ENCODE data around the gene ARHGAP15.
A peak's percentile ranks its signal among the peaks of the same experiment; 100 is the strongest.

ARHGAP15 gene

DNA sequence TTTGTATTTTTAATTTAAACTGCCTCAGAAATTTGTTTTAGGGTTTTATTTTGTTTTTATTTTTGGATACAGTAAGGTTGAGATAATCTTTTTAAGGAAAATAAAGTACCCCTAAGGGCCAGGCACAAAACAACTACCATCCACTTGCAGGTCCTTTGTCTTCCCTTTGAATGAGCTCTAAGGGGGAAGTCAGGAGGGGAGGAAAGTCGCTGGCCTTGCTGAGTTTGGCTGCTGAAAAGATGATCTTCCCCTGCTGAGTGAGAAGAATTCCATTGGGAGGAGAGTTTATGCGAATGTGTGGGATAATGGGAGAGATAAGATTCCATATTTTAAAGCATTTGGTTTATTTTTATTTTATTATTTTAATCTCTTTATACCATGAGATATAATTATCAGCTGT is 100.7 kb downstream of the ARHGAP15 start:
- no peak for DNase-seq

DNA sequence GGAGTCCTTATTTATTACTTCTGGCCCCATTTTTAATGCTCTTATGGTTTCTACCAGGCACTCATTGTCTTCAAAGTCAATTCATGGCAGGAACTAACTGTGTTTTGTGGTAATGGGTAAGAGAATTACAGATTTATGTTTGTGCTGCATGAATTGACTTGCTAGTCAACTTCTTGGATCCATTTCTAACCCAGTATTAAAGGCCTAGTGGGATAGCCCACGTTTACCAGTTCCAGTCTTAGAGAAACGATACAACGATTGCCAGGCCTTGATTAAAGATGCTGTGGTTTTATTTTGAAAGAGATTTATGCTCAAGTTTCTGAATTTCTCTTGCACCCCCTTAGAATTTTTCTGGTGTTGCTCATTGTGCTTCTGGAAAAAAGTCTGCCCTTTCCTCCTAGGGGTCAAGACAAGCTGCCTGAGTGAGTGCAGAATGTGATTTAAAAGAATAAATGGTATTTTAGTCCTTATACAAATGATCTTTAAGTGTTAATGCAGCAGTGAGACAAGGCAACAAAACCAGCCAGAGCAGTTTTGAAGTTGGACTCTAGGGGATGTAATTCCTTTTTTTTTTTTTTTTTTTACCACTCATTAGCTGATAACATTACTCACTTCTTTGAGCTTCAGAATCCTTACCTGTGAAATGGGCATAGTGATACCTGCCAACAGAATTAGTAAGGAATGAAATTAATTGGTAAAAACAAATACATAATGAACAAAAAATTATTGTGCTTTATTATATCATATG is 101.5 kb downstream of the ARHGAP15 start:
- no peak for DNase-seq

DNA sequence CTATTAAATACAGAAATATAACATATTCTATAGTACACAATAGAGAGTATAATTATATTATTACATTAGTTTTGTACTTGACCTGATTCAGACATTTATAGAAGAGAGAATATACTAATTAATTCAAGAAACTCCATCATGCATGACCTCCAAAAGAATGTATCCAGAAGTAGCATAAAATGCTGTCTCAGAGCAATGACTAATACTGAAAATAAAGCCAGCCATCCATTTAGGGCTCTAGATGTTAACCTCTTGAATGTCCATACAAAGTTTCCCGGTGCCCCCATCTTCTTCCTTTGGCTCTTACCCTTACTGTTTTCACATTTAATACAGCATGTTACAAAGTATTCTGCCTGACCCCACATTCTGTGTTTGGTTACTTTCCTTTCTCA is 102.0 kb downstream of the ARHGAP15 start:
- DNase-seq = no peak

DNA sequence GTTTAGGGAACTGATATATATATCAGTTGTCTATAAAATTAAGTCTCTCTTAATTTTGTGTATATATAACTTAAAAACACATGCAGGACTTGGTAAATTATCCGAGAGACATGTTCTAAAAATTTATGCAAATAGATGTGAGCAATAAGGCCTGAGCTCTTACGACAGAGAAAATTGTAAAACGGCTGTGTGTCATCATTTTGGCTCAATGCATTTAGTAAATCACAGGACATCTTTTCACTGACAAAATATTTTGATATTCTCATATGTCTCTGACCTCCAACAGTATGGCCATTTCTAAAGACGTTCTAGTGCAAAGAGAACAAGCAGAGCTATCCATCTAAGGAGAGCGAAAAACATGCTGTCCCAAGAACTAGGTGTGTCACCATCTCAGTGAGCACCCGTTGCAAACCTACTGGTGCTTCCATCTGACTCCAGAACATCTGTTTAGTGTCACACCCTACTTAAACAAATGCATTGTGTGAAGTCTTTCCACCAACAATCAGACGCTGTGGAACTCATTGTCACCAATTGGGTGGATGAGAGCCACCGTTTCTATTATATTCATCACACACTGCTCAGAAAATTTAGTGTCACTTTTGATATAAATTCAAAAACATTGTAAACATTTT is 108.0 kb downstream of the ARHGAP15 start:
- DNase-seq = no peak

DNA sequence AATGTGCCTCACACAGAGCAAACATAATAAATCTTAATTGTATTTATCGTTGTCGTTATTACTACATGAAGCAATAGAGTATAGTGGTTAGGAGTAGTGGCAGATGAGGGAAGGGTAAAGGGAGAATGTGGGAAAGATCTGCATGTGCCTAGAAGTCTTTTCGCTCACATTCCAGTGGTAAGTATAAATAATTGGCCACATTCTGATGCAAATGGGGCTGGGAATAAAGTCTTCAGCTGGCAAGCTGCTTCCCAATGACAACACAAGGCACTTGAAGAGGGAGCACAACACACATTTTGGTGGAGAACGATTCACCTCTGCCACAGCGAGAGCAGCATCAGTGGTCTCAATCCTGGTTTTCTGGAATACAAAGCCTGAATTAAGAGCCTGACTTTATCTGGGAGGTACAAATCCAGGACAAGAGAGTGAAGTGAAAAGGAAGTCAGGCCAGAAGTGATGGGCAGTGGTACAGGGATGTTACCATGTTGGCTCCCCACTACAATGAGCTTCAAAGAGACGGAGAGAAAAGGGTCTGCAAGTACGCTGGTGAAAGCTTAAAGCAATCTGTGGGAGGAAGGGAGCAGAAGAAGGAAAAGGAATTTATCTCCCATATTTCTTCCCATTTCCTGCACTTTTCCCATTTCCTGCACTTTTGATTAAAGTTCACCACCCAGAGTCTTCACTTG is 112.3 kb downstream of the ARHGAP15 start:
- no peak for DNase-seq

DNA sequence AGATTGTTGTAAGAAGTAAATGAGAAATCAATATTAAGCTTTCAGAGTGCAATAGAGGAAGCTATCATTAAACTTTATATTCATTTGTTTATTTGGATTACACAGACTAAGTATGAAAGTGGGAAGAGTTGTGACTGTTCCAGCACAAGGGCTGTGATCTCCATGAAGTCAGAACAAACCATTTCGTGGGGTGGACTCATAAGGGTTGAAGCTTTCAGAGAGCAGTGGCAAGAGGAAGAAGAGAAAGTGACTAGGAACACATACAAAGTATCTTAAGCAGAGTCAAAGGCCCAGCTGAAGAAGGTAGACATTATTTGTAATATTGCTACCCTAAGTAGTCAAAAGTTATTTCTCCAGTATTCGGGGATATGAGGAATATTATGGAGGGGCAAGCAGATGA is 117.0 kb downstream of the ARHGAP15 start:
- no peak for DNase-seq

DNA sequence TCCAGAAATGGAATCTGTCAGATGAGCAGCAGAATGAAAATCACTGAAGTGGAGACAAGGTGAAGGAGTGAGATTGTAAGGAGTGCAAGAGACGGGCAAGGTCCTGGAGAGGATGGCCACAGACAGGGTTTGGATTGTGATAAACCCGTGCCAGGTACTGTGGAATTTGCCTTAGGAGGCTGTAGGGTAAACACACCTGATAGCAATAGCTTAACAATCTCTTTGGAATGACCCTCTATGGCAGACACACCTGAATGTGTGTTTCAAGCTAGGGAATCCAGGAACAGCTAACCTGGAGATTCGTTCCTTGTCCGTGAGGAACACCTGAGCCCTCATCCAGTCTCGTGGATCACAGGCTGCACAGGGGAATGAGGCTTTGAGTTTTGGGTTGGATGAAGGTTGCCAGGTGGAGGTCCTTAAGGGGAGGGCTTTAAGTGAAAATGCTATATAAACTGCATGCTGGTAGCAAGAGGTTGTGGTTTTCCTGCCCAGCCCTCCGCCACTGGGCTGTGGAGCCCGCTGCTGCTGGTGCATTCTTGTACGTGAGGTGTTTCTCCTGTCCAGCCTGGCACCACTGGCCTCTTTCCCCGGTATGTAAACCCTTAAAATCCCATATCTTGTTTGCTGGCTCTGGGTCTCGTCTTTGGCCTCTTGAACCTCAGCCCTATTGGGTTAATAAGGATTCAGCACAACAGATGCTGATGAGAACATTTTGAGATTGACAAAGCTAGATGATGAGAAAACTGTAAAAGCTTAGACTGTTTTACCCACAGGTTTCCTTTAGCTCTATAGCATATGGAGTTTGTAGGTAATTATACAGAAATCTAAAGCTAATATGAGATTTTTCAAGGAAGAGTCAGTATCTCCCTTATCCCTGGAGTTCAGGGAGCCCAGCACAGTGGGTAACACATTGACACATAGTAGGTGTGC is 117.9 kb downstream of the ARHGAP15 start:
- DNase-seq = peak; percentile 2 to 50

DNA sequence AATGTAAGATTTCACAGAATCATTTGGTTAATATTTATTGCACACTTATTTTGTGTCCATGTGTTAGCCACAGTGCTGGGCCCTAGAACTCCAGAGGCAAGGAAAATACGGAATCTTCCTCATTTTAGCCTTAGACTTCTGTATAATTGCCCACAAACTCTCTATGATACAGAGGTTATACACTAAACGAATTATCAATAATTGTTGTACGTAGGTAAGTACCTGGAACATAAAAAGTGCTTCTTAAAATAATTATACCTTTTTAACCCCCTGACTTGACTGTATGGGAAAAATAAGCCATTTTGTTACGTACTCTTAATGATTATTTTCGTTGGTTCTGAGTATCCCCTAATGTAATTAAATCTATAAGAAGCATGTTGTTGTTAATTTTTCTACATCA is 119.4 kb downstream of the ARHGAP15 start:
- DNase-seq = no peak

DNA sequence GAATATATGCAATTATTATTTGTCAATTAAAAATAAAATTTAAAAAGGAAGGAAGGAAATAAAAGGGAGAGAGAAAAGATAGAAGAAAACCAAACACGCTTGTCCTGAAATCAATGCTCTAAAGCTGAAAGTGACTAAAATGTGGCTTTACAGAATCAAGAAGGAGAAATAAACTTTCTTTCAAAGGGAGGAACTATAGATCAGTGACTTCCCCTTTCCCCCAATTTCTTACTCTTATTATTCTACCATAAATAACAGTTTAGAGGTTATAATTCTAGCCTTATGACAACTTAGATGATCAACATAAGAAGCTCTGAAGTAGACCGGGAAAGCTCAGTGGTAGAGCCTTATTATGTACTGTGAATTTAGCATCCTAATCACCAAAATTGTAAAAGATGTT is 122.5 kb downstream of the ARHGAP15 start:
- no peak for DNase-seq

DNA sequence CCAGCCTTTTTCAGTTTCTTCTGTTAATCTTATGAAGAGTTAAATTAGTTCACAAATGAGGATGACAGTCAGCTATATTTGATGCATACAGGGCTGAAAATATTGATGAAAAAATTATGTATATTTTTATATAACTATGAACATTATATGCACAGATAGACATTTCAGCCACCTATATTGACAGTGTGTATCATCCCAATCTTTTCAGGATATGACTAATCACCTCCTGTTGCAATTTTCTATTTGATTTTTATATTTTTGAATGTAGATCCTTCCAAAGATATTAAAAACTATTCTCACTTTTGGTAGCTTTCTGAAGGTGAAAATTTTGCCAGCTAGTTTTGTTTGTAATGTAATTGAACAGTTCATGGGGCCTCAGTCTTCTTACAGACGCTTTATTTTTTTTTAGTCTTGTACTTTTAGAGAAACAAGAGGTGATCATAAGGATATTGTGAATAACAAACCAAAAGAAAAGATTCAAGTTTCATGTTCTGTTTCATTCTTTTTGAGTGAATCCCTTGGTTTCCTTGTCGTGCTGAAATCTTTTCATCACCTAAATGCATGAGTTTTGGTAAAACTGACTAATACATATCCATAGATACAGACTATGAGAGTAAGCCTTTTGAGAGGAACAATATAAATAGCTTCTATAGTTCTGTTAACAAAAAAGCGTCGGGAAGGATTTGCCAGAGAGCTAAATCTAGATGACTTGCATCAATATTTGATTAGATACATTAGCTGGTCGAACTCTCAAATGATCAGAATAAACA is 123.1 kb downstream of the ARHGAP15 start:
- DNase-seq = no peak

DNA sequence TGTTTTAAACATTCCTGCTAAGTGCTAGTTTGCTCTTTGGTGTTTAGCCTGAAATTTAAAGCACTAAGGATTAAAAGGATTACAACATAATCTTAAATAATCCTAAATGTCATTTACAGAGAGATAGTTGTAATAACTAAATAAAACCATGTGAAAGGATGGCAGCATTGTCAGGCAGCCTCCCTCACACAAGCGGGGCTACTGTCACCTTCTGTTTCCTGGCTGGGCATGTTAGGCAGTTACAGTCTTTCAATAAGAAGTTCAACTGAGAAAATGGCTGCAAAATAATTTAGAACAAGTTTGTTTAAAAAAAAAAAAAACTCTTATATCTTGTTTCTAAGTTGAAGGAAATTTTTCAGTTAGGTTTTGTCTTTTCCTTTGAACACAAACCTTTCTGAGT is 124.9 kb downstream of the ARHGAP15 start:
- peak; percentile 4 to 51 for DNase-seq

DNA sequence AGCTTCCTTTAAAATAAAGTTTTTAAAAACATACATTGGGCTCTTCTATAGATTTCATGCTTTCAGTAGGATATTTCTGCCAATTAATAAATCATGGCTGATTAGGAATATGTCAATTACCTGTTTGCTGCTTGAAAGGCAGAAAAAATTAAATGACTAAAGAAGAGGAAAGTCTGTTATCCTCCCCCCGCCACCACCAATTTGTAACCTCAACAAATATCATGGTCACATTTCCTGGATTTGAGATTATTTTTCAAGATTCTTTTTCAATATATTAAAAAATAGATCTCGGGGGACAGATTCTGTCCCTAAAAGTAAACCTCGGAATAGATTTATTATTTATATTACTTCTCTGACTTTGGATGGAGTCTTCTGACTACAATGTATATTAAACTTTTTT is 125.9 kb downstream of the ARHGAP15 start:
- no peak for DNase-seq

DNA sequence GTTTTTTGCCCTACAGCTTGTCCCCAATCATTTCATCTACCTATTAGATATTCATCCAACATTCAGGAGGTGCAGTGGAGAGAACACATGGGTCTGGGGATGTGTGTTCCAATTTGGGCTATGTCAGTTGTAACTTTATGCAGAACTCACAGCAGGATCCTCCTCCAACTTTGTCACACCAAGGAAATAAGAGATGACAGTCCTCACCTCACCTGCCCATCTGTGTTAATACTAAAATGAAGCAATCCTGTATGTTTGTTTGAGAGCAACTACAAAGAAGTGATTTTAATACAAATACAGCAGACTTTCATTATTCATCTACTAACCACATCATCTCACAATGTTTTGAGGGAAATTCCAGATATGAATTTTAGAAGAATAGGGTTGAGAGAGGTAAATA is 126.7 kb downstream of the ARHGAP15 start:
- peak in 1 of 2 donors; percentile 46 for DNase-seq

DNA sequence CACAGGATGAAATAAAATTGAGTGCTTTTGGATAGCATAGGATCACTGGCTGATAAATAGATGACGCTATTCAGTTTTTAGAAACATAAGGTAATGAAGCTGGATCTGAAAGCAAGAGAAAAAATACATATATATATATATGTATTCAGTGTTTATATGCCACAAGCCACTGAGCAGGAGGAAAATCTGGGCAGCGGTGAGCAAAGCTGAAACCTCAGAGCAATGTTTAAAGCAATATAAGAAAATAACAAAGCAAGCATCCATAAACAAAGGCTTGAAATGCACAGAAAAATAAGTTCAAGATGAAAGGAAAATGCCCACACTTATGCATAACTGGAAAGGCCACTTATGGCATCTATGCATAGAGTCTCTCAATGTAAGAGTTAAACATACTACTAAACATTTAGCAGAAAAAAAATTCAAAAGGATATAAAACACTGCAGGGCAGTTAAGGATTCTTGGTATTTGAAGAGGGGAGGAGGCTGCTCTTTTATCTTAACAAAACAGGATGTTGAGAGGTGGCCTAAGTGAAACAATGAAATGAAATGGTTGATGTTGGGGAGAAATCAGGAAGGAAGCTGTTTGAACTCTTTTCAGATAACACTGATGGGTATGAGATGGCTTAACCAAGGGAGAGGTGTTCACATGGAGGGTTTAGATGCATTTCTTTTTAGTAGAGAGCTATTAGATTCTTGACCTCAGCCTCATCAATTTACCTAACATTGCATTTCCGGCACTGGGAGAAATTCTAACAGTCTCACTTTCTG is 129.1 kb downstream of the ARHGAP15 start:
- peak in 1 of 2 donors; percentile 64 for DNase-seq

DNA sequence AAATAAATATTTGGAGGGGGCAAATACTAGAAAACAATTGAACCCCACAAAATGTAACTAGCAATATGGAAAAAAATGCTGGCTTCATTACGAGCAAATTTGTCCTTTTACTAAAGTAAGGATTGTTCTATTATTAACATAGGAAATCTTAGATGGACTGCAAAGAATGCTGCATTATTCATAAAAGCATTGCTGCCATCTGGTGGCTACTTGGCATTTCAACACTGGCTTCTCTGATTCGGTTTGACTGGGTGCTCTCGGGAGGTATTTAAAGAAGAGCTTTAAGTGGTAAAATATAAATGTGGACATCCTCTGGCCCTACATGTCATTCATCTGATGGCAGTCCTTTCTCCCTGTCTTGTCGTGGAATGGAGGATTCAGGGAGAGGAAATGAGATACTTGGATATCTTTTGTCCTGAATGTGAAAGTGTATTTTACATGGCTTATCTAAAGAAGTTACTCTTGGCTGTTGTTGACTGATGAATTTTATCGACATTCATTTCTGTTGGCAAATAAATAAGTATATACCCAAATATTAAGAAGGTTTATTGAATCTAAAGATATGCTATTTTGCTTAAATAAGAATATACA is 130.2 kb downstream of the ARHGAP15 start:
- DNase-seq = peak; percentile 72 to 81

DNA sequence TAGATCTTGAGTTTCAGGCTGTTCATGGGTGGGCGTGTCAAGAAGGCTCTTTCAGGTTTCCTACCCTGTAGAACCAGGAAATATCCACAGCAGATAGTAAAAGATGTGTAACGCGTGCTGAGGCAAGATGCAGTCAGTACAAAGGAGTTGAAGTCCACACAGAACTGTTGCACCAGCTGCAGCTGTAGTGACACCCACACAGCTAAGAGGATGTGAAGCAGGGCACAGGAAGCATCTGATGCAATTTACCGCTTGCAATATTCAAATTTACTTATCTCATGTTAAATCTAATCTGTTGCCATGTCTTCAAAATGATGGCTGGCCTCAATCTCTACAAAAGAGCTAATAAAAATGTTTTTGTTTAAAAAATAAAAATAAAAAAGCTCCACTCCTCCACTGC is 132.8 kb downstream of the ARHGAP15 start:
- peak; percentile 71 to 75 for DNase-seq

DNA sequence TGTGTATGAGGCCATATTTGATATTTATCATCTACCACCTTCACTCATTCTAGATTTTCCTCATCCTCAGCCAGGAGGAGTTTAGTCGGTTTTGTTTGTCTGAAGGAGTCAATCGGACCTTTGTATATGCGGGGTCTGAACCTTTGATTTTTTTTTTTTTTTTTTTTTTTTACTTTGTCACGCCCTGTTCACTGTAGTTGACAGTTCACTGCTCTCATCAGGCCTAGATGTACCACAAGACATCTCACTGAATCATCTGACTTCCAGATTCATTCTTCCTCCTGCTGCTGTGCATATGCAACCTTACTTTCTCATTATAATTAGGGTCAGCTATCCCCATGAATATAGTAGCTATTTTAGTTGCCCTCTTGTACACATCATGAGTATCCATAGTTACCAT is 133.2 kb downstream of the ARHGAP15 start:
- no peak for DNase-seq

DNA sequence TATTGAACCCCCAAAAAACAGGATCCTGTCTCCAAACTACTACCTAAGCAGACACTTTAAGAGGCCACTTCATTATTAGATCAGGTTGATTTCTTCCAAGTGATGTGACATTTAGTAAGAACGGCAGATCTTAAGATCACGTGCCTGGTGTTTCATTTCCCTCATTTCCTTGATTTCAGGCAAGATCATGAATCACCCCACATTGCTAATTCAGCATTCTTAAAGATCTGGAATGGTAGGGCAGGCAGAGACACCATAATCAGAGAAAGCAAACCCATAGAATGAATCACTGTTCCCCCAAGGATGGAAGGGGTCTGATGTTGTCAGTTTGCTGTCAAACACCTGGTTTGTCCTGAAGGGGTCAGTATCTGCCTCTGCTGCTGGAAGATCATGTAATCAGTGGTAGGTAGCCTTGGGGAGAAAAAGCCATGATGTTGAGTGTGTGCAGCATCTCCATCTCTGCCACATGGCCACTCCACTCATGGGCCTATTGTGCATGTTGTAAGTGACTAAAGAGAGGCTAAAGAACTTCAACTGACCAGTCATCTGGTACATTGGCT is 133.9 kb downstream of the ARHGAP15 start:
- DNase-seq = no peak

DNA sequence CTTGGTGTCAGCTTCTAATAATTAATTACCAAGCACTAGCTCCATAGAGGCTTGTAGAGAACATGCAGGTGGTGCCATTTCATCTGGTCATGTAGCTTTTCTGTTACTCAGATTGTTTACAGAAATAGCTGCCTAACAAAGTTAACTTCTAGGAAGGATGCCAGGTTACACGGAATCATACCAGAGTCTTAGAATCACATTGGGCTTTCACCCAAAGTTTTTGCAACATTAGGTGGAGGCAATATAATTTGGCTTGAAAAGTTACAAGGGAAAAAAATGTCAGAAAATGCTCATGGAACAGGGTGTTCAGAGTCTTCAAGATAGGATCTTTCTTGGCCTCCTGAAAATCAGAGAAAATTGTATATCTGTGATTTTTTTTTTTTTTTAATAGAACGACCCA is 135.6 kb downstream of the ARHGAP15 start:
- DNase-seq = no peak

DNA sequence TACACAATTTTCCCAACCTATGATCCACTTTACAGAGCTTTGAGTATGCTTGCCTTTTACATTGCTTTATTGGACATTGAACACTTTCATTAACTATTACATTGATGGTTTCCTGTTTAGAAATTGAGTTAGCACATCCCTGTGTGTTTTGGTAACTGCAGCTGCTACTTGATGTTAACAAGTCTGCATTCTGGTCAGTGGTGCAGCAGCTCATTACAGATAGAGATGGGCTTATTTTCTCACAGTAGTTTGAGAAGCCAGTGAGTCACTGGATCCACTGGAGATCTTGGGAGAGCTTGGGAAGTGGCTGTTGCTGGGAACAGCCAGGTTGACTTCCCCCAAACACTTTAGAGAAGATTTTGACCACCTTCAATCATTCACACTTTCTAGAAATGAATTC is 150.5 kb downstream of the ARHGAP15 start:
- DNase-seq = no peak

All from CD4-positive, alpha-beta T cell treated with Interleukin-1 beta for 1 hour (primary cell).